Activated T-helper 2 cell treated with anti-CD3 and anti-CD28 coated beads, Interferon-gamma antibody, Interleukin-2, Interleukin-4, amounts not matched to agents 10 μg/mL and 5 μg/mL and 100 μg/mL, durations not matched to agents 14 hours and 24 hours and 36 hours (primary cell): ENCODE results near the gene SMIM35. TPM values are rescaled to one million over a fixed set of nuclear protein-coding genes. Genes with fewer than 3 reads are reported as not detected.

ENCODE experiments used
- DNase-seq: peaks from one replicate; pipeline ENCODE4 v3.0.0; 2021; ENCODE audit warnings: low spot score
- H3K27ac Mint-ChIP-seq: one replicate; pipeline ENCODE4 v1.8.0; 2021; ENCODE audit warnings: mixed read lengths
- H3K27me3 Mint-ChIP-seq: one replicate; pipeline ENCODE4 v1.8.0; 2021; ENCODE audit warnings: low read depth, mixed read lengths
- H3K36me3 Mint-ChIP-seq: one replicate; pipeline ENCODE4 v1.8.0; 2021; ENCODE audit warnings: low read depth, mixed read lengths
- H3K4me1 Mint-ChIP-seq: one replicate; pipeline ENCODE4 v1.8.0; 2021; ENCODE audit warnings: low read depth, mixed read lengths
- H3K4me3 Mint-ChIP-seq: one replicate; pipeline ENCODE4 v1.8.0; 2021; ENCODE audit warnings: low read depth, mild to moderate bottlenecking, moderate library complexity, mixed read lengths
- H3K9me3 Mint-ChIP-seq: one replicate; pipeline ENCODE4 v1.8.0; 2021; ENCODE audit warnings: mixed read lengths
- intact Hi-C: fragments of 100-400 bp; cut with micrococcal nuclease; formaldehyde crosslinking; loops from one replicate; pipeline ENCODE4 v1.15.1; 2023
- total RNA-seq: library from RNA; stranded (reverse); gene quantifications from 2 replicates; pipeline ENCODE4 v1.2.3, GENCODE V29; 2022

The SMIM35 gene
- total RNA-seq, 1 donor from 2014 or later = 1.7 TPM

- H3K4me1 Mint-ChIP-seq = peaks cover 81% of the 10 kb centered on the region
- intact Hi-C loops = no loop called here
- peak overlapping the region; percentile 87 for H3K27ac Mint-ChIP-seq
- H3K9me3 Mint-ChIP-seq = no peaks in the 10 kb centered on the region
- H3K4me3 Mint-ChIP-seq = peak overlapping the region; percentile 9
- peaks cover 85% of the 10 kb centered on the region for H3K36me3 Mint-ChIP-seq
- DNase-seq = no peak
- H3K27me3 Mint-ChIP-seq = no peaks in the 10 kb centered on the region
Observed at GRCh38 chr11:117997823-117998579, 88.8 kb downstream of the SMIM35 start.

- Mint-ChIP-seq H3K27ac (peak overlapping the region; percentile 87), H3K27me3 (no peaks in the 10 kb centered on the region), H3K36me3 (peaks cover 91% of the 10 kb centered on the region), H3K4me3 (peak overlapping the region; percentile 9), H3K9me3 (no peaks in the 10 kb centered on the region), H3K4me1 (peaks cover 85% of the 10 kb centered on the region)
- intact Hi-C loops = no loop called here
- no peak for DNase-seq
Observed at GRCh38 chr11:117997406-117997805, 89.4 kb downstream of the SMIM35 start.

GRCh38 chr11:117996058-117996457 lies 90.7 kb downstream of the SMIM35 start:
- intact Hi-C loops = no loop called here
- Mint-ChIP-seq H3K27me3 (no peaks in the 10 kb centered on the region), H3K4me1 (peaks cover 82% of the 10 kb centered on the region), H3K9me3 (no peaks in the 10 kb centered on the region), H3K36me3 (peaks cover 98% of the 10 kb centered on the region), H3K27ac (peak overlapping the region; percentile 72), H3K4me3 (no peak overlapping the region)
- no peak for DNase-seq

GRCh38 chr11:117995472-117995871 lies 91.3 kb downstream of the SMIM35 start:
- Mint-ChIP-seq H3K4me1 (peaks cover 78% of the 10 kb centered on the region), H3K4me3 (no peak overlapping the region), H3K27ac (peak overlapping the region; percentile 72), H3K27me3 (no peaks in the 10 kb centered on the region), H3K36me3 (peaks cover 98% of the 10 kb centered on the region), H3K9me3 (no peaks in the 10 kb centered on the region)
- intact Hi-C loops = no loop called here
- no peak for DNase-seq

- Mint-ChIP-seq H3K27me3 (no peaks in the 10 kb centered on the region), H3K36me3 (peaks cover 99% of the 10 kb centered on the region), H3K4me1 (peaks cover 81% of the 10 kb centered on the region), H3K9me3 (no peaks in the 10 kb centered on the region), H3K27ac (peak overlapping the region; percentile 43), H3K4me3 (peak overlapping the region; percentile 72)
- intact Hi-C loops = no loop called here
- DNase-seq = no peak
Observed at GRCh38 chr11:117993988-117994745, 92.6 kb downstream of the SMIM35 start.

- intact Hi-C loops = no loop called here
- DNase-seq = no peak
- H3K27me3 Mint-ChIP-seq = no peaks in the 10 kb centered on the region
- no peaks in the 10 kb centered on the region for H3K9me3 Mint-ChIP-seq
- H3K4me1 Mint-ChIP-seq = peaks cover 76% of the 10 kb centered on the region
- peak overlapping the region; percentile 80 for H3K27ac Mint-ChIP-seq
- H3K36me3 Mint-ChIP-seq = peaks cover 99% of the 10 kb centered on the region
- peak overlapping the region; percentile 72 for H3K4me3 Mint-ChIP-seq
Observed at GRCh38 chr11:117992620-117993019, 94.1 kb downstream of the SMIM35 start.

GRCh38 chr11:117992136-117992535 lies 94.6 kb downstream of the SMIM35 start:
- Mint-ChIP-seq H3K27ac (peak overlapping the region; percentile 7), H3K4me3 (peak overlapping the region; percentile 72), H3K36me3 (peaks cover 99% of the 10 kb centered on the region), H3K4me1 (peaks cover 75% of the 10 kb centered on the region), H3K9me3 (no peaks in the 10 kb centered on the region), H3K27me3 (no peaks in the 10 kb centered on the region)
- intact Hi-C loops = no loop called here
- DNase-seq = no peak

- no peak for DNase-seq
- H3K27me3 Mint-ChIP-seq = no peaks in the 10 kb centered on the region
- H3K4me3 Mint-ChIP-seq = peak overlapping the region; percentile 87
- H3K27ac Mint-ChIP-seq = peak overlapping the region; percentile 54
- intact Hi-C loops = loop anchor here (5.0 kb wide), 2 partner anchors 82 to 238 kb away; partner anchors contain the start of gene JAML
- H3K36me3 Mint-ChIP-seq = peaks cover 91% of the 10 kb centered on the region
- no peaks in the 10 kb centered on the region for H3K9me3 Mint-ChIP-seq
- H3K4me1 Mint-ChIP-seq = peaks cover 62% of the 10 kb centered on the region
Observed at GRCh38 chr11:117989351-117990102, 97.2 kb downstream of the SMIM35 start.

- DNase-seq = peak; percentile 64
- H3K4me3 Mint-ChIP-seq = peak overlapping the region; percentile 87
- peaks cover 58% of the 10 kb centered on the region for H3K4me1 Mint-ChIP-seq
- peak overlapping the region; percentile 90 for H3K27ac Mint-ChIP-seq
- H3K36me3 Mint-ChIP-seq = peaks cover 85% of the 10 kb centered on the region
- H3K9me3 Mint-ChIP-seq = no peaks in the 10 kb centered on the region
- H3K27me3 Mint-ChIP-seq = no peaks in the 10 kb centered on the region
- intact Hi-C loops = loop anchor here (1.0 to 5.0 kb wide), 7 partner anchors 15 to 450 kb away; partner anchors contain the start of genes JAML and KMT2A
Observed at GRCh38 chr11:117986981-117987574, 99.7 kb downstream of the SMIM35 start.

- peak; percentile 85 for DNase-seq
- Mint-ChIP-seq H3K27me3 (no peaks in the 10 kb centered on the region), H3K4me3 (peak within 1 kb of the TSS; percentile 87), H3K9me3 (no peaks in the 10 kb centered on the region), H3K4me1 (peaks cover 58% of the 10 kb centered on the region), H3K36me3 (peaks cover 76% of the 10 kb centered on the region), H3K27ac (peak within 1 kb of the TSS; percentile 90)
- intact Hi-C loops = loop anchor here (1.0 to 5.0 kb wide), 5 partner anchors 16 to 451 kb away; partner anchors contain the start of genes JAML and KMT2A
Observed at GRCh38 chr11:117985953-117986887, 100.5 kb downstream of the SMIM35 start, which contains the start of gene IL10RA. IL10RA (plus strand) TSS chr11:117986394; CDS start chr11:117986468, 74 bp downstream.

GRCh38 chr11:117984476-117984875 lies 102.3 kb downstream of the SMIM35 start:
- Mint-ChIP-seq H3K27me3 (no peaks in the 10 kb centered on the region), H3K4me1 (peaks cover 62% of the 10 kb centered on the region), H3K27ac (peak overlapping the region; percentile 90), H3K4me3 (peak overlapping the region; percentile 87), H3K36me3 (peaks cover 68% of the 10 kb centered on the region), H3K9me3 (no peaks in the 10 kb centered on the region)
- no peak for DNase-seq
- intact Hi-C loops = no loop called here
